ENCODE data around the gene SGSM1. TPM values are rescaled to one million over a fixed set of nuclear protein-coding genes. Genes with fewer than 3 reads are reported as not detected.
"Not testable (repeated sequence)": the region's sequence is repeated elsewhere in the genome, so short reads cannot be mapped to it uniquely, and the experiment has no call there.

Gene SGSM1
- total and polyA plus RNA-seq, 10 of the 15 experiments (the other 5 are each of a cell fraction or from before 2014, with no cell fraction given), result not detected

DNA sequence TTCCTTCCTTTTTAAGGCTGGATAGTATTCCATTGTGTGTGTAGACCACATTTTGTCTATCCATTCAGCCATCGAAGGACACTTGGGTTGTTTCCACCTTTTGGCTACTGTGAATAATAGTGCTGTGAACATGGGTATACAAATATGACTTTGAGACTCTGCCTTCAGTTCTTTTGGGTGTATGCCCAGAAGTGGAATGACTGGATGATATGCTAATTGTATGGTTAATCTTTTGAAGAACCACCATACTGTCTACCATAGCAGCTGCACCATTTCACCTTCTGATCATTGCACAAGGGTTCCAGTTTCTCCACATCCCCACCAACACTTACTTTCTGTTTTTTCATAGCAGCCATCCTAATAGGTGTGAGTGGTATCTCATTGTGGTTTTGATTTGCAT lies 30.3 kb downstream of the SGSM1 start:
- intact Hi-C loops (cut with micrococcal nuclease; ENCODE audit: unreplicated experiment), result no loop called here
- no peaks in the 10 kb centered on the region for H3K4me1 ChIP-seq (ENCODE audit: control insufficient read depth, insufficient read depth, low read length)
- ChIA-PET POLR2A (no interaction called here), RAD21 (ENCODE audit: unreplicated experiment) (no interaction called here), SMC1A (ENCODE audit: uncharacterized antibody, unreplicated experiment) (no interaction called here), CTCF (no interaction called here)
- no peak for FAIRE-seq
- no peaks in the 10 kb centered on the region for H3K79me2 ChIP-seq (ENCODE audit: control insufficient read depth, insufficient read depth, low read length)
- no peaks in the 10 kb centered on the region; the same call in 2 of the 3 replicates for H3K9me3 ChIP-seq (replicated peaks; ENCODE audit: control insufficient read depth, insufficient read depth, low read length)
- H3K27ac ChIP-seq (ENCODE audit: control insufficient read depth, insufficient read depth), result no peak overlapping the region
- TF ChIP-seq ESRRA (IDR thresholded peaks at IDR 0.05; ENCODE audit: low read length) (no peak), ZBED1 (IDR thresholded peaks at IDR 0.05; ENCODE audit: borderline replicate concordance) (no peak), POLR2A (IDR thresholded peaks at IDR 0.05; ENCODE audit: low read depth, low read length) (no peak), GABPA (IDR thresholded peaks at IDR 0.05; ENCODE audit: low read depth) (no peak), POU2F2 (IDR thresholded peaks at IDR 0.05; ENCODE audit: borderline replicate concordance, low read depth, low read length) (no peak)
- TF ChIP-seq, protein P1, sequence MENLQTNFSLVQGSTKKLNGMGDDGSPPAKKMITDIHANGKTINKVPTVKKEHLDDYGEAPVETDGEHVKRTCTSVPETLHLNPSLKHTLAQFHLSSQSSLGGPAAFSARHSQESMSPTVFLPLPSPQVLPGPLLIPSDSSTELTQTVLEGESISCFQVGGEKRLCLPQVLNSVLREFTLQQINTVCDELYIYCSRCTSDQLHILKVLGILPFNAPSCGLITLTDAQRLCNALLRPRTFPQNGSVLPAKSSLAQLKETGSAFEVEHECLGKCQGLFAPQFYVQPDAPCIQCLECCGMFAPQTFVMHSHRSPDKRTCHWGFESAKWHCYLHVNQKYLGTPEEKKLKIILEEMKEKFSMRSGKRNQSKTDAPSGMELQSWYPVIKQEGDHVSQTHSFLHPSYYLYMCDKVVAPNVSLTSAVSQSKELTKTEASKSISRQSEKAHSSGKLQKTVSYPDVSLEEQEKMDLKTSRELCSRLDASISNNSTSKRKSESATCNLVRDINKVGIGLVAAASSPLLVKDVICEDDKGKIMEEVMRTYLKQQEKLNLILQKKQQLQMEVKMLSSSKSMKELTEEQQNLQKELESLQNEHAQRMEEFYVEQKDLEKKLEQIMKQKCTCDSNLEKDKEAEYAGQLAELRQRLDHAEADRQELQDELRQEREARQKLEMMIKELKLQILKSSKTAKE (IDR thresholded peaks at IDR 0.05; ENCODE audit: low read depth, poor library complexity, severe bottlenecking), result no peak
- TF ChIP-seq, protein P2, sequence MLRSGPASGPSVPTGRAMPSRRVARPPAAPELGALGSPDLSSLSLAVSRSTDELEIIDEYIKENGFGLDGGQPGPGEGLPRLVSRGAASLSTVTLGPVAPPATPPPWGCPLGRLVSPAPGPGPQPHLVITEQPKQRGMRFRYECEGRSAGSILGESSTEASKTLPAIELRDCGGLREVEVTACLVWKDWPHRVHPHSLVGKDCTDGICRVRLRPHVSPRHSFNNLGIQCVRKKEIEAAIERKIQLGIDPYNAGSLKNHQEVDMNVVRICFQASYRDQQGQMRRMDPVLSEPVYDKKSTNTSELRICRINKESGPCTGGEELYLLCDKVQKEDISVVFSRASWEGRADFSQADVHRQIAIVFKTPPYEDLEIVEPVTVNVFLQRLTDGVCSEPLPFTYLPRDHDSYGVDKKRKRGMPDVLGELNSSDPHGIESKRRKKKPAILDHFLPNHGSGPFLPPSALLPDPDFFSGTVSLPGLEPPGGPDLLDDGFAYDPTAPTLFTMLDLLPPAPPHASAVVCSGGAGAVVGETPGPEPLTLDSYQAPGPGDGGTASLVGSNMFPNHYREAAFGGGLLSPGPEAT (IDR thresholded peaks at IDR 0.05; ENCODE audit: low read depth), result no peak
- TF ChIP-seq, protein P3, sequence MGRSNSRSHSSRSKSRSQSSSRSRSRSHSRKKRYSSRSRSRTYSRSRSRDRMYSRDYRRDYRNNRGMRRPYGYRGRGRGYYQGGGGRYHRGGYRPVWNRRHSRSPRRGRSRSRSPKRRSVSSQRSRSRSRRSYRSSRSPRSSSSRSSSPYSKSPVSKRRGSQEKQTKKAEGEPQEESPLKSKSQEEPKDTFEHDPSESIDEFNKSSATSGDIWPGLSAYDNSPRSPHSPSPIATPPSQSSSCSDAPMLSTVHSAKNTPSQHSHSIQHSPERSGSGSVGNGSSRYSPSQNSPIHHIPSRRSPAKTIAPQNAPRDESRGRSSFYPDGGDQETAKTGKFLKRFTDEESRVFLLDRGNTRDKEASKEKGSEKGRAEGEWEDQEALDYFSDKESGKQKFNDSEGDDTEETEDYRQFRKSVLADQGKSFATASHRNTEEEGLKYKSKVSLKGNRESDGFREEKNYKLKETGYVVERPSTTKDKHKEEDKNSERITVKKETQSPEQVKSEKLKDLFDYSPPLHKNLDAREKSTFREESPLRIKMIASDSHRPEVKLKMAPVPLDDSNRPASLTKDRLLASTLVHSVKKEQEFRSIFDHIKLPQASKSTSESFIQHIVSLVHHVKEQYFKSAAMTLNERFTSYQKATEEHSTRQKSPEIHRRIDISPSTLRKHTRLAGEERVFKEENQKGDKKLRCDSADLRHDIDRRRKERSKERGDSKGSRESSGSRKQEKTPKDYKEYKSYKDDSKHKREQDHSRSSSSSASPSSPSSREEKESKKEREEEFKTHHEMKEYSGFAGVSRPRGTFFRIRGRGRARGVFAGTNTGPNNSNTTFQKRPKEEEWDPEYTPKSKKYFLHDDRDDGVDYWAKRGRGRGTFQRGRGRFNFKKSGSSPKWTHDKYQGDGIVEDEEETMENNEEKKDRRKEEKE (IDR thresholded peaks at IDR 0.05), result no peak
- no peaks in the 10 kb centered on the region for H4K20me1 ChIP-seq (ENCODE audit: control insufficient read depth, insufficient read depth)
- BruUV-seq (replicated peaks), result no TSS peak
- H3K9ac ChIP-seq (ENCODE audit: control insufficient read depth, insufficient read depth, low read length), result no peak overlapping the region
- no peaks in the 10 kb centered on the region for H3K36me3 ChIP-seq (ENCODE audit: control insufficient read depth in 2 of 2, insufficient read depth in 2 of 2, low read length in 1 of 2)
- H3K27me3 ChIP-seq (replicated peaks in 1 of 2; ENCODE audit: control insufficient read depth in 2 of 2, insufficient read depth in 2 of 2, low read length in 1 of 2), result no peaks in the 10 kb centered on the region; a peak in 3 of 4 replicates
- no peak overlapping the region for H2AFZ ChIP-seq (ENCODE audit: control insufficient read depth, low read depth, low read length)
- H3K4me2 ChIP-seq (ENCODE audit: control insufficient read depth, insufficient read depth), result no peak overlapping the region
- no peak for DNase-seq (ENCODE audit: low read depth, low spot score)
- no peak for ATAC-seq
- in situ Hi-C loops (cut with MboI), result loop anchor here (10.0 kb wide), 1 partner anchor 171 kb away; no protein-coding TSS in a partner anchor
- 0% methylated on average over 1 of the region's 1 CpG for WGBS (ENCODE audit: insufficient coverage, insufficient replicate concordance, low lambda C conversion rate, missing lambda C conversion rate)
- 0 out of 2 replicates have a peak overlapping the region, but pooled peaks have one; percentile 22 for H3K4me3 ChIP-seq

DNA sequence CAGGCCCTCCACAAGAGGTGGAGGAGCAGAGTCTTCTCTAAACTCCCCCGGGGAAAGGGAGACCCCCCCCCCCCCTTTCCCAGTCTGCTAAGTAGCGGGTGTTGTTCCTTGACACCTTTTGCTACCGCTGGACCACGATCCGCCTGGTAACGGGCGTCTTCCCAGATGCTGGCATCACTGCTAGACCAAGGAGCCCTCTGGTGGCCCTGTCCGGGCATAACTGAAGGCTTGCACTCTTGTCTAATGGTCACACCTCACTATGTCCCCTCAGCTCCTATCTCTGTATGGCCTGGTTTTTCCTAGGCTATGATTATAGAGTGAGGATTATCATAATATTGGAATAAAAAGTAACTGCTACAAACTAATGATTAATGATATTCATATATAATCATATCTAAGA lies 31.5 kb downstream of the SGSM1 start:
- H3K9me3 ChIP-seq (replicated peaks; ENCODE audit: control insufficient read depth, insufficient read depth, low read length); H2AFZ ChIP-seq (ENCODE audit: control insufficient read depth, low read depth, low read length); H4K20me1 ChIP-seq (ENCODE audit: control insufficient read depth, insufficient read depth); H3K4me3 ChIP-seq; H3K27ac ChIP-seq (ENCODE audit: control insufficient read depth, insufficient read depth); SMC1A ChIA-PET (ENCODE audit: uncharacterized antibody, unreplicated experiment); H3K9ac ChIP-seq (ENCODE audit: control insufficient read depth, insufficient read depth, low read length); BruUV-seq (replicated peaks); POLR2A ChIA-PET; H3K4me2 ChIP-seq (ENCODE audit: control insufficient read depth, insufficient read depth); FAIRE-seq; H3K4me1 ChIP-seq (ENCODE audit: control insufficient read depth, insufficient read depth, low read length); H3K36me3 ChIP-seq (ENCODE audit: control insufficient read depth in 2 of 2, insufficient read depth in 2 of 2, low read length in 1 of 2); DNase-seq (ENCODE audit: low read depth, low spot score); H3K27me3 ChIP-seq (replicated peaks in 1 of 2; ENCODE audit: control insufficient read depth in 2 of 2, insufficient read depth in 2 of 2, low read length in 1 of 2); RAD21 ChIA-PET (ENCODE audit: unreplicated experiment); intact Hi-C loops (cut with micrococcal nuclease; ENCODE audit: unreplicated experiment); H3K79me2 ChIP-seq (ENCODE audit: control insufficient read depth, insufficient read depth, low read length); ATAC-seq: not testable (repeated sequence)
- 49% methylated on average over 3 of the region's 8 CpGs for WGBS (ENCODE audit: insufficient coverage, insufficient replicate concordance, low lambda C conversion rate, missing lambda C conversion rate)
- in situ Hi-C loops (cut with MboI), result loop anchor here (10.0 kb wide), 1 partner anchor 173 kb away; no protein-coding TSS in a partner anchor
- CTCF ChIA-PET, result interaction anchor here (1.2 to 1.3 kb wide), 2 partner anchors 9 to 13 kb away, joined by 3 to 7 read pairs; no protein-coding TSS in a partner anchor

Data from GM12878 (cell line).